ENCODE measurements around the gene FRRS1L. TPM values are rescaled to one million over a fixed set of nuclear protein-coding genes. Genes with fewer than 3 reads are reported as not detected.

Gene FRRS1L
- total RNA-seq, 1 experiment from 2014 or later = 1.0 TPM

- TF ChIP-seq PREB (CRISPR knock-in tag; IDR thresholded peaks at IDR 0.05; ENCODE audit: borderline replicate concordance) (no peak), ZMAT4 (CRISPR knock-in tag; IDR thresholded peaks at IDR 0.05) (no peak), AR (CRISPR knock-in tag; IDR thresholded peaks at IDR 0.05) (no peak), ZNF281 (CRISPR knock-in tag; IDR thresholded peaks at IDR 0.05) (no peak), KAT7 (CRISPR knock-in tag; IDR thresholded peaks at IDR 0.05; ENCODE audit: borderline replicate concordance) (no peak), ZNF532 (CRISPR knock-in tag; IDR thresholded peaks at IDR 0.05; ENCODE audit: borderline replicate concordance) (no peak), ZNF138 (CRISPR knock-in tag; conservative IDR thresholded peaks at IDR 0.05) (no peak), TP53 (CRISPR knock-in tag; IDR thresholded peaks at IDR 0.05) (no peak), GTF2I (CRISPR knock-in tag; conservative IDR thresholded peaks at IDR 0.05) (no peak), IRF2 (CRISPR knock-in tag; IDR thresholded peaks at IDR 0.05; ENCODE audit: borderline replicate concordance, low read depth) (no peak), RORB (CRISPR knock-in tag; IDR thresholded peaks at IDR 0.05) (no peak)
- no peak for ATAC-seq
- H3K4me1 Mint-ChIP-seq = peaks cover 65% of the 10 kb centered on the region
- no peak for DNase-seq (ENCODE audit: low spot score)
- ChIA-PET POLR2A (interaction anchor here (0.7 to 1.5 kb wide), 2 partner anchors 9 to 12 kb away, joined by 3 to 9 read pairs; partner anchors contain the start of gene TMEM245), CTCF (no interaction called here)
- no peak overlapping the region for H3K4me3 Mint-ChIP-seq
- H3K36me3 Mint-ChIP-seq = peaks cover 8% of the 10 kb centered on the region
- H3K9me3 Mint-ChIP-seq = no peaks in the 10 kb centered on the region
- H3K27me3 Mint-ChIP-seq (ENCODE audit: low read depth) = no peaks in the 10 kb centered on the region
- no peak overlapping the region for H3K27ac Mint-ChIP-seq
Observed at GRCh38 chr9:109109967-109110328, 57.1 kb downstream of the FRRS1L start.

- H3K36me3 Mint-ChIP-seq = peaks cover 19% of the 10 kb centered on the region
- no peak for DNase-seq (ENCODE audit: low spot score)
- CTCF ChIA-PET = interaction anchor here (1.4 kb wide), 1 partner anchor 137 kb away, joined by 3 read pairs; no protein-coding TSS in a partner anchor
- H3K4me3 Mint-ChIP-seq = no peak overlapping the region
- ATAC-seq = no peak
- peaks cover 49% of the 10 kb centered on the region for H3K4me1 Mint-ChIP-seq
- H3K9me3 Mint-ChIP-seq = peaks cover 3% of the 10 kb centered on the region
- no peaks in the 10 kb centered on the region for H3K27me3 Mint-ChIP-seq (ENCODE audit: low read depth)
- no peak overlapping the region for H3K27ac Mint-ChIP-seq
- POLR2A ChIA-PET = no interaction called here
- TF ChIP-seq HMGA2 (CRISPR knock-in tag; IDR thresholded peaks at IDR 0.05) = no peak
- no peak for TF ChIP-seq ZSCAN18 (CRISPR knock-in tag; IDR thresholded peaks at IDR 0.05)
- TF ChIP-seq ZBTB21 (CRISPR knock-in tag; IDR thresholded peaks at IDR 0.05; ENCODE audit: borderline replicate concordance) = no peak
- TF ChIP-seq SOX15 (CRISPR knock-in tag; IDR thresholded peaks at IDR 0.05) = no peak
- no peak for TF ChIP-seq KAT7 (CRISPR knock-in tag; IDR thresholded peaks at IDR 0.05; ENCODE audit: borderline replicate concordance)
- TF ChIP-seq JAZF1 (CRISPR knock-in tag; IDR thresholded peaks at IDR 0.05) = no peak
- no peak for TF ChIP-seq E2F4 (CRISPR knock-in tag; IDR thresholded peaks at IDR 0.05; ENCODE audit: borderline replicate concordance, low read depth)
- no peak for TF ChIP-seq PREB (CRISPR knock-in tag; IDR thresholded peaks at IDR 0.05; ENCODE audit: borderline replicate concordance)
- no peak for TF ChIP-seq TCF7 (CRISPR knock-in tag; IDR thresholded peaks at IDR 0.05; ENCODE audit: low read depth)
- no peak for TF ChIP-seq GTF2I (CRISPR knock-in tag; conservative IDR thresholded peaks at IDR 0.05)
Observed at GRCh38 chr9:109108318-109108717, 58.7 kb downstream of the FRRS1L start.
